ENCODE measurements around the gene TRIM51.
"Not testable (repeated sequence)": the region's sequence is repeated elsewhere in the genome, so short reads cannot be mapped to it uniquely, and the experiment has no call there.

Gene TRIM51

GRCh38 chr11:55882997-55883396, at the start of gene TRIM51:
Gene TRIM51, plus strand, starts transcription at chr11:55883297. Its CDS starts 2,132 bp downstream, at chr11:55885429.
- DNase-seq (ENCODE audit: low read depth), result not testable (repeated sequence)

- DNase-seq (ENCODE audit: low read depth), result no peak
Observed at GRCh38 chr11:55838452-55838851, 44.6 kb upstream of the TRIM51 start, which contains the start of gene OR5D16. Gene OR5D16, plus strand, starts transcription at chr11:55838752. Its CDS starts 0 bp downstream, at chr11:55838752.

GRCh38 chr11:55847453-55847852, 35.6 kb upstream of the TRIM51 start:
- DNase-seq (ENCODE audit: low read depth), result no peak

GRCh38 chr11:55849037-55849436, 34.1 kb upstream of the TRIM51 start:
- DNase-seq (ENCODE audit: low read depth), result no peak

GRCh38 chr11:55852141-55852540, 31.0 kb upstream of the TRIM51 start:
- no peak for DNase-seq (ENCODE audit: low read depth)

- no peak for DNase-seq (ENCODE audit: low read depth)
Observed at GRCh38 chr11:55854704-55855103, 28.4 kb upstream of the TRIM51 start.

GRCh38 chr11:55867354-55867753, 15.7 kb upstream of the TRIM51 start:
- not testable (repeated sequence) for DNase-seq (ENCODE audit: low read depth)

GRCh38 chr11:55872731-55873130, 10.4 kb upstream of the TRIM51 start:
- DNase-seq (ENCODE audit: low read depth), result not testable (repeated sequence)

- not testable (repeated sequence) for DNase-seq (ENCODE audit: low read depth)
Observed at GRCh38 chr11:55873146-55873545, 10.0 kb upstream of the TRIM51 start.

- DNase-seq (ENCODE audit: low read depth), result not testable (repeated sequence)
Observed at GRCh38 chr11:55884995-55885394, 1.9 kb downstream of the TRIM51 start.

GRCh38 chr11:55885481-55885880, 2.4 kb downstream of the TRIM51 start:
- DNase-seq (ENCODE audit: low read depth), result not testable (repeated sequence)

GRCh38 chr11:55895216-55895615, 12.1 kb downstream of the TRIM51 start:
- no peak for DNase-seq (ENCODE audit: low read depth)

GRCh38 chr11:55902308-55902707, 19.2 kb downstream of the TRIM51 start:
- no peak for DNase-seq (ENCODE audit: low read depth)

- DNase-seq (ENCODE audit: low read depth), result no peak
Observed at GRCh38 chr11:55914482-55914881, 31.4 kb downstream of the TRIM51 start, which contains the start of gene OR5W2. Gene OR5W2, minus strand, starts transcription at chr11:55914582. Its CDS starts 0 bp downstream, at chr11:55914582.

GRCh38 chr11:55920537-55920936, 37.4 kb downstream of the TRIM51 start:
- DNase-seq (ENCODE audit: low read depth), result no peak

- DNase-seq (ENCODE audit: low read depth), result no peak
Observed at GRCh38 chr11:55936300-55936699, 53.2 kb downstream of the TRIM51 start, which contains the start of gene OR5I1. Gene OR5I1, minus strand, starts transcription at chr11:55936400. Its CDS starts 0 bp downstream, at chr11:55936400.
